22Rv1 (cell line): ENCODE measurements around the gene HCFC2.

ENCODE experiments used
- ZFX ChIP-seq: fragments of 450-650 bp; IDR thresholded peaks from 2 replicates; pipeline ENCODE4 v1.6.1; 2017; ENCODE audit warnings: antibody characterized with exemption, borderline replicate concordance
- TF ChIP-seq, protein P1 (sequence below): fragments of 450-650 bp; IDR thresholded peaks from 2 replicates; pipeline ENCODE4 v1.5.1; 2017; ENCODE audit warnings: mild to moderate bottlenecking

DNA sequence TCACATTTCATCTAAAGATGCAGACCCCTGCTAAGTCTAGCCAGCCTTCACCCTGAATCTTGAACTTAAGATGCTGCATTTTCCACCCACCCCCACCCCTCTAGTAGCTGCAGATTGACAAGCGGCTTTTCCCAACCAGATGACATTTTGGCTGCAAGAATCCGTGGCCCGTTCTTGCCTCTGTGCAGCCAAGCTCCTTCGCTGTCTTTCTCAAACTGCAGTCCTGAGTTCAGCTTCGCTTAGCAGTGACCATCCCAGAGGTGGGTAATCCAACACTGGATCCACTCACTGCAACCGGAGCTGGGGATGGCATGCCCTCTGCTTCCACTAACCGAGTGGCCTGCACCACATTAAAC, 74.4 kb downstream of the HCFC2 start:
- TF ChIP-seq, protein P1, sequence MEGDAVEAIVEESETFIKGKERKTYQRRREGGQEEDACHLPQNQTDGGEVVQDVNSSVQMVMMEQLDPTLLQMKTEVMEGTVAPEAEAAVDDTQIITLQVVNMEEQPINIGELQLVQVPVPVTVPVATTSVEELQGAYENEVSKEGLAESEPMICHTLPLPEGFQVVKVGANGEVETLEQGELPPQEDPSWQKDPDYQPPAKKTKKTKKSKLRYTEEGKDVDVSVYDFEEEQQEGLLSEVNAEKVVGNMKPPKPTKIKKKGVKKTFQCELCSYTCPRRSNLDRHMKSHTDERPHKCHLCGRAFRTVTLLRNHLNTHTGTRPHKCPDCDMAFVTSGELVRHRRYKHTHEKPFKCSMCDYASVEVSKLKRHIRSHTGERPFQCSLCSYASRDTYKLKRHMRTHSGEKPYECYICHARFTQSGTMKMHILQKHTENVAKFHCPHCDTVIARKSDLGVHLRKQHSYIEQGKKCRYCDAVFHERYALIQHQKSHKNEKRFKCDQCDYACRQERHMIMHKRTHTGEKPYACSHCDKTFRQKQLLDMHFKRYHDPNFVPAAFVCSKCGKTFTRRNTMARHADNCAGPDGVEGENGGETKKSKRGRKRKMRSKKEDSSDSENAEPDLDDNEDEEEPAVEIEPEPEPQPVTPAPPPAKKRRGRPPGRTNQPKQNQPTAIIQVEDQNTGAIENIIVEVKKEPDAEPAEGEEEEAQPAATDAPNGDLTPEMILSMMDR, result no peak
- TF ChIP-seq ZFX, result no peak
